ENCODE data around the gene PWWP2B.

The PWWP2B gene

DNA sequence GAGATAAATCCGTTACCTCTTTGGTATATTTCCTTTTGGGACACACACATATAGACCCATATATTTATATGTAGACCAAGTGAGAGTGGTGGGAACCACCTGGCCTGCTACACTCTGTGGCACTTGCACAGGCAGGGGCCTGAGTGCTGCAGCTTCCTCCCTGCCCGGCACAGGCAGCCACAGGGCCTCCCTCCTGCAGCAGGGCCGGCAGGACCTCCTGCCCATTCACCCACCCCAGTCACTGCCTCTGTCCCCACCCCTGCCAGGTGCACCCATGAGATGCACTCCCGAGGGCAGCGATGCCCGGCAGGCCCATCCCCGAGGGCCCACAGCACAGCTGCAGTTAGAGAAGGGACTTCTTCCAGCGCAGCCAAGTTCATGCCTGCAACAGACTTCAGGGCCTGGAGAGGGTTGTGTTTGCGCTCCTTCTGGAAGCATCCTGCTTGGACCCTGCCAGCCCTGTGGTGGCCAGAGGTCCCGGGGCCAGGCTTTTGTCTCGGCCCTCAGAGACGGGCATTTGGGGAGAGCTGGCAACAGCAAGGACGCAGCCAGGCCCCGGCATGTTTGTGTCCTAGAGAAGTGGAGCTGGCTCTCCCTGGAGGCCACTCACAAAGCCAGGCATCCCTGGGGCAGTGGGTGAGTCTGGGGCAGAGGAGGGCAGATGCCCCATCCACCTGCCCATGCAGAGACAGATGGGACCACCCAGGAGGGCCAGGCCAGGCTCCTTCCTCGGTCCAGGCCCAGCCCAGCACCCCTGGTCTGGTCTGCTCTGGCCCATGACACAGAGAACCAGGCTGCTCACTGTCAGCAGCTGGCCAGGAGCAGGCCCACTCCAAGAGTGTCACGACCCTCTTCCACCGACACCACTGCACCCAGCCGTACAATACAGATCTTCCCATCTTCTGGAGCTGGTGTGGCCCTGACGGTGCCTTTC, 41.4 kb downstream of the PWWP2B start:
- CTCF ChIA-PET: no interaction called here
- no peak for DNase-seq (ENCODE audit: extremely low spot score)
- POLR2A ChIA-PET: no interaction called here
- no peak for TF ChIP-seq HDGF (IDR thresholded peaks at IDR 0.05; ENCODE audit: borderline replicate concordance)
- no peak for TF ChIP-seq BHLHE40 (IDR thresholded peaks at IDR 0.05; ENCODE audit: borderline replicate concordance)
- no peak for TF ChIP-seq SUZ12 (IDR thresholded peaks at IDR 0.05)
- no peak for TF ChIP-seq FOXA1 (IDR thresholded peaks at IDR 0.05)
- TF ChIP-seq ARNT (IDR thresholded peaks at IDR 0.05): no peak
- TF ChIP-seq ZNF384 (IDR thresholded peaks at IDR 0.05): no peak
- TF ChIP-seq TARDBP (IDR thresholded peaks at IDR 0.05): no peak
- no peak for TF ChIP-seq NFRKB (IDR thresholded peaks at IDR 0.05)
- TF ChIP-seq PKNOX1 (IDR thresholded peaks at IDR 0.05): no peak
- no peak for TF ChIP-seq L3MBTL2 (conservative IDR thresholded peaks at IDR 0.05)
- TF ChIP-seq LEF1 (IDR thresholded peaks at IDR 0.05; ENCODE audit: borderline replicate concordance): no peak
- TF ChIP-seq FOXK2 (IDR thresholded peaks at IDR 0.05): no peak
- TF ChIP-seq CTBP1 (IDR thresholded peaks at IDR 0.05; ENCODE audit: borderline replicate concordance): no peak
- TF ChIP-seq FOXM1 (IDR thresholded peaks at IDR 0.05; ENCODE audit: borderline replicate concordance): no peak

DNA sequence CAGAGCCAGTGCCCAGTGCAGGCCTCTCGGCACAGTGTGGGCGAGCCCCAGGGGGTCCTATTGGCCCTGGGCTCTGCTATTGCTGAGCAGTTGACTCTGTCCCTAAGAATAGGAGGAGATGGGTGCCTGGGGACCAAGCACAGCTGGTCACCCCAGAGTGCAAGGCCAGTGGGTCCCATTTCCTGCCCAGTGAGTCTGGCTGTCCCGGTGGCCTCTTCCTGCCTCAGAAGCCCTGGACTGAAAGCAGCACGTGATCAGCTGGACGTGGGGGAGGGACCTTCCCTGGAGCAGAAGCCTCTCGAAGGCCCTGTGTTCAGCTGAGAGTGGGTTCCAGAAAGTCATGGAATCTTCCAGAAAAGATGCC, 42.0 kb downstream of the PWWP2B start:
- ChIA-PET CTCF (no interaction called here), POLR2A (no interaction called here)
- no peak for TF ChIP-seq HDGF (IDR thresholded peaks at IDR 0.05; ENCODE audit: borderline replicate concordance)
- DNase-seq (ENCODE audit: extremely low spot score): no peak

DNA sequence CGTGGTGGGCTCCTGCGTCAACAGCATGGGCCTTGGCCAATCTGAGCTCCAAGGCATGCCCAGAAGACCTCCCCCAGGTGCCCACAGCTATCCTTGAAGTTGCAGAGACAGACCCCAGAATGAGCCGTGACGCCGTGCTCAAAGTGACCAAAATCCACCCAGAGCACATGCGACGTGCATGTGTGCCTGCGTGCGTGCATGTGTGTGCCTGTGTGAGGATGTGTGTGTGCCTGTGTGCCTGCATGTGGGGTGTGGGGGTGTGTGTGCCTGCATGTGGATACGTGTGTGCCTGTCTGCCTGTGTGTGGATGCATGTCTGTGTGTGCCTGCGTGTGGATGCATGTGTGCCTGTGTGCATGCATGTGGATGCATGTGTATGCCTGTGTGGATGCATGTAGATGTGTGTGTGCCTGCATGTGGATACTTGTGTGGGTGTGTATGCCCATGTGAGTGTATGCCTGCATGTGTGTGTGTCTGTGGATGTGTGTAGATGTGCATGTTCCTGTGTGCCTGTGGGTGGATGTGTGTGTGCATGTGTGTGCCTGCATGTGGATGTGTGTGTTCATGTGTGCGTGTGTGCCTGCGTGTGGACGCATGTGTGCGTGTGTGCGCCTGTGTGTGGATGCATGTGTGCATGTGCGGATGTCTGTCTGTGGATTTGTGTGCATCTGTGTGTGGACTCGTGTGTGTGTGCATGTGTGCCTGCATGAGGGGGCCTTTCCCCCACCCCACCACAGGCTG, 42.6 kb downstream of the PWWP2B start:
- TF ChIP-seq L3MBTL2 (conservative IDR thresholded peaks at IDR 0.05) (no peak), CTBP1 (IDR thresholded peaks at IDR 0.05; ENCODE audit: borderline replicate concordance) (no peak), PKNOX1 (IDR thresholded peaks at IDR 0.05) (no peak), TARDBP (IDR thresholded peaks at IDR 0.05) (no peak), LEF1 (IDR thresholded peaks at IDR 0.05; ENCODE audit: borderline replicate concordance) (no peak), FOXA1 (IDR thresholded peaks at IDR 0.05) (no peak), ZNF384 (IDR thresholded peaks at IDR 0.05) (no peak), HDGF (IDR thresholded peaks at IDR 0.05; ENCODE audit: borderline replicate concordance) (no peak), BHLHE40 (IDR thresholded peaks at IDR 0.05; ENCODE audit: borderline replicate concordance) (no peak), NFRKB (IDR thresholded peaks at IDR 0.05) (no peak), SP1 (IDR thresholded peaks at IDR 0.05) (no peak), FOXM1 (IDR thresholded peaks at IDR 0.05; ENCODE audit: borderline replicate concordance) (no peak), FOXK2 (IDR thresholded peaks at IDR 0.05) (no peak), SUZ12 (IDR thresholded peaks at IDR 0.05) (no peak), ARNT (IDR thresholded peaks at IDR 0.05) (no peak), ELF4 (IDR thresholded peaks at IDR 0.05) (no peak)
- no peak for DNase-seq (ENCODE audit: extremely low spot score)
- CTCF ChIA-PET: no interaction called here
- POLR2A ChIA-PET: no interaction called here

- POLR2A ChIA-PET: no interaction called here
- CTCF ChIA-PET: no interaction called here
- DNase-seq (ENCODE audit: extremely low spot score): no peak
- no peak for TF ChIP-seq FOXM1 (IDR thresholded peaks at IDR 0.05; ENCODE audit: borderline replicate concordance)
- TF ChIP-seq ELF4 (IDR thresholded peaks at IDR 0.05): no peak
- TF ChIP-seq LEF1 (IDR thresholded peaks at IDR 0.05; ENCODE audit: borderline replicate concordance): no peak
- TF ChIP-seq SUZ12 (IDR thresholded peaks at IDR 0.05): no peak
- TF ChIP-seq SP1 (IDR thresholded peaks at IDR 0.05): no peak
- no peak for TF ChIP-seq CTBP1 (IDR thresholded peaks at IDR 0.05; ENCODE audit: borderline replicate concordance)
- no peak for TF ChIP-seq ARNT (IDR thresholded peaks at IDR 0.05)
- no peak for TF ChIP-seq TARDBP (IDR thresholded peaks at IDR 0.05)
- TF ChIP-seq HDGF (IDR thresholded peaks at IDR 0.05; ENCODE audit: borderline replicate concordance): no peak
- no peak for TF ChIP-seq FOXA1 (IDR thresholded peaks at IDR 0.05)
- no peak for TF ChIP-seq NFRKB (IDR thresholded peaks at IDR 0.05)
- no peak for TF ChIP-seq FOXK2 (IDR thresholded peaks at IDR 0.05)
- TF ChIP-seq PKNOX1 (IDR thresholded peaks at IDR 0.05): no peak
- no peak for TF ChIP-seq ZNF384 (IDR thresholded peaks at IDR 0.05)
- no peak for TF ChIP-seq BHLHE40 (IDR thresholded peaks at IDR 0.05; ENCODE audit: borderline replicate concordance)
- TF ChIP-seq L3MBTL2 (conservative IDR thresholded peaks at IDR 0.05): no peak
Measured at GRCh38 chr10:132440791-132441565, 44.0 kb downstream of the PWWP2B start.

GRCh38 chr10:132441818-132442524, 45.0 kb downstream of the PWWP2B start:
- no peak for TF ChIP-seq FOXA1 (IDR thresholded peaks at IDR 0.05)
- TF ChIP-seq FOXM1 (IDR thresholded peaks at IDR 0.05; ENCODE audit: borderline replicate concordance): no peak
- no peak for TF ChIP-seq L3MBTL2 (conservative IDR thresholded peaks at IDR 0.05)
- no peak for TF ChIP-seq LEF1 (IDR thresholded peaks at IDR 0.05; ENCODE audit: borderline replicate concordance)
- TF ChIP-seq ARNT (IDR thresholded peaks at IDR 0.05): no peak
- no peak for TF ChIP-seq FOXK2 (IDR thresholded peaks at IDR 0.05)
- no peak for TF ChIP-seq PKNOX1 (IDR thresholded peaks at IDR 0.05)
- no peak for TF ChIP-seq SUZ12 (IDR thresholded peaks at IDR 0.05)
- no peak for TF ChIP-seq BHLHE40 (IDR thresholded peaks at IDR 0.05; ENCODE audit: borderline replicate concordance)
- no peak for TF ChIP-seq ZNF384 (IDR thresholded peaks at IDR 0.05)
- no peak for TF ChIP-seq CTBP1 (IDR thresholded peaks at IDR 0.05; ENCODE audit: borderline replicate concordance)
- no peak for TF ChIP-seq SP1 (IDR thresholded peaks at IDR 0.05)
- TF ChIP-seq NFRKB (IDR thresholded peaks at IDR 0.05): no peak
- no peak for TF ChIP-seq TARDBP (IDR thresholded peaks at IDR 0.05)
- TF ChIP-seq ELF4 (IDR thresholded peaks at IDR 0.05): no peak
- no peak for TF ChIP-seq HDGF (IDR thresholded peaks at IDR 0.05; ENCODE audit: borderline replicate concordance)
- ChIA-PET POLR2A (no interaction called here), CTCF (no interaction called here)
- no peak for DNase-seq (ENCODE audit: extremely low spot score)

All from HEK293T (cell line).